Measurements from ENCODE around the gene MYO3B. TPM values are rescaled to one million over a fixed set of nuclear protein-coding genes. Genes with fewer than 3 reads are reported as not detected.

Gene MYO3B
- polyA plus RNA-seq, 1 experiment: 0.10 TPM

GRCh38 chr2:170322140-170322766 lies 144.3 kb downstream of the MYO3B start:
- DNase-seq (ENCODE audit: low read depth, low spot score): no peak
- H3K9me3 ChIP-seq (ENCODE audit: control insufficient read depth, insufficient read depth, low read length): peaks cover 3% of the 10 kb centered on the region; the same call in 1 of the 2 replicates
- no peaks in the 10 kb centered on the region for H3K27me3 ChIP-seq (ENCODE audit: control insufficient read depth, insufficient read depth, low read length)
- no peak overlapping the region for H3K27ac ChIP-seq (ENCODE audit: low read depth, low read length)
- no peak overlapping the region for H3K4me3 ChIP-seq (ENCODE audit: low read depth, low read length)
- TF ChIP-seq CTCF (IDR thresholded peaks at IDR 0.05; ENCODE audit: low read depth, low read length): no peak
- ChIA-PET CTCF (interaction anchor here (1.3 kb wide), 1 partner anchor 494 kb away, joined by 3 read pairs; the partner anchor contains the start of gene GAD1), POLR2A (no interaction called here)

DNA sequence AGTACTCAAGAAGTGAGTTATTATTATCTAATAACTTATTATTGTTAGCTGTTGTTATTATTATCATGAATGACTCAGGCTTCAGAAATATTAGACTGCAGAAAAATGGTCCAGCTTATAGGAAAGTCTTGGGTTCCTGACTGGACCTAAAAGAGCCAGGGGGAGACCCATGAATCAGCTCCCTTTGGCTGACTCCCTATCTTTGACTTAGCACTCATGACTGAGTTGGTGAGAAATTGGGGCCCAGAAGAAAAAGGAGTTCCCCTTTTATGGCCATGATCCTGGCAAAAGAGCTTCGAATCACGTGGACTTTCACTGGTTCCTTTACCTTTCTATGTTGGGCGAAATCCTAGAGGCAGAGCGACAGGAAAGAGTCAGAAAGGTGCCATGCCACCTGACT lies 145.8 kb downstream of the MYO3B start:
- Histone ChIP-seq H3K9me3 (ENCODE audit: control insufficient read depth, insufficient read depth, low read length) (peaks cover 3% of the 10 kb centered on the region; the same call in 1 of the 2 replicates), H3K4me3 (ENCODE audit: low read depth, low read length) (no peak overlapping the region), H3K27me3 (ENCODE audit: control insufficient read depth, insufficient read depth, low read length) (no peaks in the 10 kb centered on the region), H3K27ac (ENCODE audit: low read depth, low read length) (no peak overlapping the region)
- no peak for TF ChIP-seq CTCF (IDR thresholded peaks at IDR 0.05; ENCODE audit: low read depth, low read length)
- CTCF ChIA-PET: interaction anchor here (0.7 to 2.8 kb wide), 15 partner anchors 9 to 549 kb away, joined by 3 to 14 read pairs (median 4); partner anchors contain the start of gene GAD1
- DNase-seq (ENCODE audit: low read depth, low spot score): no peak
- POLR2A ChIA-PET: no interaction called here

GRCh38 chr2:170324640-170325046 lies 146.7 kb downstream of the MYO3B start:
- peak; percentile 71 for TF ChIP-seq CTCF (IDR thresholded peaks at IDR 0.05; ENCODE audit: low read depth, low read length)
- Histone ChIP-seq H3K27me3 (ENCODE audit: control insufficient read depth, insufficient read depth, low read length) (no peaks in the 10 kb centered on the region), H3K9me3 (ENCODE audit: control insufficient read depth, insufficient read depth, low read length) (peaks cover 3% of the 10 kb centered on the region; the same call in 1 of the 2 replicates), H3K4me3 (ENCODE audit: low read depth, low read length) (no peak overlapping the region), H3K27ac (ENCODE audit: low read depth, low read length) (no peak overlapping the region)
- DNase-seq (ENCODE audit: low read depth, low spot score): peak; percentile 0
- ChIA-PET POLR2A (no interaction called here), CTCF (interaction anchor here (0.7 to 2.8 kb wide), 14 partner anchors 9 to 492 kb away, joined by 3 to 14 read pairs (median 4); partner anchors contain the start of gene GAD1)

- TF ChIP-seq CTCF (IDR thresholded peaks at IDR 0.05; ENCODE audit: low read depth, low read length): no peak
- no peaks in the 10 kb centered on the region for H3K27me3 ChIP-seq (ENCODE audit: control insufficient read depth, insufficient read depth, low read length)
- CTCF ChIA-PET: interaction anchor here (1.1 kb wide), 1 partner anchor 542 kb away, joined by 3 read pairs; no protein-coding TSS in a partner anchor
- H3K9me3 ChIP-seq (ENCODE audit: control insufficient read depth, insufficient read depth, low read length): no peaks in the 10 kb centered on the region
- H3K27ac ChIP-seq (ENCODE audit: low read depth, low read length): no peak overlapping the region
- H3K4me3 ChIP-seq (ENCODE audit: low read depth, low read length): no peak overlapping the region
- DNase-seq (ENCODE audit: low read depth, low spot score): no peak
- POLR2A ChIA-PET: no interaction called here
These were observed 152.9 kb downstream of the MYO3B start for GRCh38 chr2:170330881-170331280.

- Histone ChIP-seq H3K27me3 (ENCODE audit: control insufficient read depth, insufficient read depth, low read length) (no peaks in the 10 kb centered on the region), H3K4me3 (ENCODE audit: low read depth, low read length) (no peak overlapping the region), H3K27ac (ENCODE audit: low read depth, low read length) (no peak overlapping the region), H3K9me3 (ENCODE audit: control insufficient read depth, insufficient read depth, low read length) (no peaks in the 10 kb centered on the region)
- CTCF ChIA-PET: no interaction called here
- POLR2A ChIA-PET: no interaction called here
- DNase-seq (ENCODE audit: low read depth, low spot score): no peak
- TF ChIP-seq CTCF (IDR thresholded peaks at IDR 0.05; ENCODE audit: low read depth, low read length): no peak
These were observed 154.9 kb downstream of the MYO3B start for GRCh38 chr2:170332676-170333402.
